Measurements from ENCODE around the gene ARAP1.

ARAP1 gene

GRCh38 chr11:72775288-72776110, 23.3 kb upstream of the ARAP1 start:
- Histone ChIP-seq H3K4me1 (no peaks in the 10 kb centered on the region), H3K4me3 (no peak overlapping the region), H3K36me3 (replicated peaks) (no peaks in the 10 kb centered on the region; the same call in 1 of the 2 replicates), H3K27me3 (ENCODE audit: low read depth) (no peaks in the 10 kb centered on the region), H3K9me3 (no peaks in the 10 kb centered on the region)
- no peak for DNase-seq (ENCODE audit: low spot score in 2 of 2)
- in situ Hi-C loops (cut with MboI; ENCODE audit: low sequenced_read_pairs), result no loop called here

GRCh38 chr11:72774499-72774898, 22.3 kb upstream of the ARAP1 start:
- no peaks in the 10 kb centered on the region for H3K4me1 ChIP-seq
- H3K27me3 ChIP-seq (ENCODE audit: low read depth), result no peaks in the 10 kb centered on the region
- no peak overlapping the region for H3K4me3 ChIP-seq
- no peaks in the 10 kb centered on the region; the same call in 1 of the 2 replicates for H3K36me3 ChIP-seq (replicated peaks)
- no peak for DNase-seq (ENCODE audit: low spot score in 2 of 2)
- in situ Hi-C loops (cut with MboI; ENCODE audit: low sequenced_read_pairs), result no loop called here
- no peaks in the 10 kb centered on the region for H3K9me3 ChIP-seq

GRCh38 chr11:72773696-72774095, 21.5 kb upstream of the ARAP1 start:
- in situ Hi-C loops (cut with MboI; ENCODE audit: low sequenced_read_pairs), result no loop called here
- no peak for DNase-seq (ENCODE audit: low spot score in 2 of 2)
- no peaks in the 10 kb centered on the region for H3K4me1 ChIP-seq

GRCh38 chr11:72773291-72773690, 21.1 kb upstream of the ARAP1 start:
- Histone ChIP-seq H3K36me3 (replicated peaks) (no peaks in the 10 kb centered on the region; the same call in 1 of the 2 replicates), H3K4me1 (no peaks in the 10 kb centered on the region), H3K4me3 (no peak overlapping the region), H3K9me3 (no peaks in the 10 kb centered on the region), H3K27me3 (ENCODE audit: low read depth) (no peaks in the 10 kb centered on the region)
- in situ Hi-C loops (cut with MboI; ENCODE audit: low sequenced_read_pairs), result no loop called here
- no peak for DNase-seq (ENCODE audit: low spot score in 2 of 2)

More at GRCh38 chr11:72773696-72774095, 21.5 kb upstream of the ARAP1 start:
- H3K36me3 ChIP-seq (replicated peaks), result no peaks in the 10 kb centered on the region; the same call in 1 of the 2 replicates
- no peak overlapping the region for H3K4me3 ChIP-seq
- no peaks in the 10 kb centered on the region for H3K9me3 ChIP-seq
- no peaks in the 10 kb centered on the region for H3K27me3 ChIP-seq (ENCODE audit: low read depth)

GRCh38 chr11:72772059-72772458, 19.9 kb upstream of the ARAP1 start:
- Histone ChIP-seq H3K27me3 (ENCODE audit: low read depth) (no peaks in the 10 kb centered on the region), H3K4me1 (no peaks in the 10 kb centered on the region), H3K9me3 (no peaks in the 10 kb centered on the region), H3K36me3 (replicated peaks) (no peaks in the 10 kb centered on the region), H3K4me3 (no peak overlapping the region)
- in situ Hi-C loops (cut with MboI; ENCODE audit: low sequenced_read_pairs), result no loop called here
- DNase-seq (ENCODE audit: low spot score in 2 of 2), result no peak

GRCh38 chr11:72771507-72771906, 19.3 kb upstream of the ARAP1 start:
- H3K9me3 ChIP-seq, result no peaks in the 10 kb centered on the region
- no peaks in the 10 kb centered on the region for H3K27me3 ChIP-seq (ENCODE audit: low read depth)
- no peak for DNase-seq (ENCODE audit: low spot score in 2 of 2)
- H3K4me3 ChIP-seq, result no peak overlapping the region
- H3K36me3 ChIP-seq (replicated peaks), result no peaks in the 10 kb centered on the region
- in situ Hi-C loops (cut with MboI; ENCODE audit: low sequenced_read_pairs), result no loop called here
- no peaks in the 10 kb centered on the region for H3K4me1 ChIP-seq

- Histone ChIP-seq H3K4me1 (no peaks in the 10 kb centered on the region), H3K4me3 (no peak overlapping the region), H3K9me3 (no peaks in the 10 kb centered on the region), H3K36me3 (replicated peaks) (no peaks in the 10 kb centered on the region), H3K27me3 (ENCODE audit: low read depth) (no peaks in the 10 kb centered on the region)
- no peak for DNase-seq (ENCODE audit: low spot score in 2 of 2)
- in situ Hi-C loops (cut with MboI; ENCODE audit: low sequenced_read_pairs), result no loop called here
Measured at GRCh38 chr11:72770799-72771198, 18.6 kb upstream of the ARAP1 start.

GRCh38 chr11:72769680-72770079, 17.5 kb upstream of the ARAP1 start:
- Histone ChIP-seq H3K4me1 (no peaks in the 10 kb centered on the region), H3K27me3 (ENCODE audit: low read depth) (no peaks in the 10 kb centered on the region), H3K4me3 (no peak overlapping the region), H3K9me3 (no peaks in the 10 kb centered on the region), H3K36me3 (replicated peaks) (no peaks in the 10 kb centered on the region)
- in situ Hi-C loops (cut with MboI; ENCODE audit: low sequenced_read_pairs), result no loop called here
- DNase-seq (ENCODE audit: low spot score in 2 of 2), result no peak

GRCh38 chr11:72768581-72768980, 16.4 kb upstream of the ARAP1 start:
- Histone ChIP-seq H3K4me1 (no peaks in the 10 kb centered on the region), H3K9me3 (no peaks in the 10 kb centered on the region), H3K36me3 (replicated peaks) (no peaks in the 10 kb centered on the region), H3K27me3 (ENCODE audit: low read depth) (no peaks in the 10 kb centered on the region), H3K4me3 (no peak overlapping the region)
- no peak for DNase-seq (ENCODE audit: low spot score in 2 of 2)
- in situ Hi-C loops (cut with MboI; ENCODE audit: low sequenced_read_pairs), result no loop called here

GRCh38 chr11:72767203-72768062, 15.2 kb upstream of the ARAP1 start:
- no peaks in the 10 kb centered on the region for H3K4me1 ChIP-seq
- H3K9me3 ChIP-seq, result no peaks in the 10 kb centered on the region
- H3K4me3 ChIP-seq, result no peak overlapping the region
- in situ Hi-C loops (cut with MboI; ENCODE audit: low sequenced_read_pairs), result no loop called here
- no peak for DNase-seq (ENCODE audit: low spot score in 2 of 2)
- H3K27me3 ChIP-seq (ENCODE audit: low read depth), result no peaks in the 10 kb centered on the region
- no peaks in the 10 kb centered on the region for H3K36me3 ChIP-seq (replicated peaks)

GRCh38 chr11:72766152-72766902, 14.1 kb upstream of the ARAP1 start:
- in situ Hi-C loops (cut with MboI; ENCODE audit: low sequenced_read_pairs), result no loop called here
- Histone ChIP-seq H3K9me3 (no peaks in the 10 kb centered on the region), H3K4me3 (no peak overlapping the region), H3K4me1 (no peaks in the 10 kb centered on the region), H3K36me3 (replicated peaks) (no peaks in the 10 kb centered on the region), H3K27me3 (ENCODE audit: low read depth) (no peaks in the 10 kb centered on the region)
- DNase-seq (ENCODE audit: low spot score in 2 of 2), result no peak

GRCh38 chr11:72764503-72764902, 12.3 kb upstream of the ARAP1 start:
- Histone ChIP-seq H3K4me1 (no peaks in the 10 kb centered on the region), H3K36me3 (replicated peaks) (no peaks in the 10 kb centered on the region), H3K27me3 (ENCODE audit: low read depth) (no peaks in the 10 kb centered on the region), H3K4me3 (no peak overlapping the region), H3K9me3 (no peaks in the 10 kb centered on the region)
- no peak for DNase-seq (ENCODE audit: low spot score in 2 of 2)
- in situ Hi-C loops (cut with MboI; ENCODE audit: low sequenced_read_pairs), result no loop called here

GRCh38 chr11:72763823-72764222, 11.6 kb upstream of the ARAP1 start:
- H3K4me3 ChIP-seq, result no peak overlapping the region
- no peaks in the 10 kb centered on the region for H3K4me1 ChIP-seq
- in situ Hi-C loops (cut with MboI; ENCODE audit: low sequenced_read_pairs), result no loop called here
- H3K27me3 ChIP-seq (ENCODE audit: low read depth), result no peaks in the 10 kb centered on the region
- H3K9me3 ChIP-seq, result no peaks in the 10 kb centered on the region
- H3K36me3 ChIP-seq (replicated peaks), result no peaks in the 10 kb centered on the region
- no peak for DNase-seq (ENCODE audit: low spot score in 2 of 2)
